Adrenal gland (tissue), 5 donors: ENCODE data around the gene COL17A1.

Experiments used
- POLR2A ChIP-seq, 2 donors: fragments of 450-650 bp; IDR thresholded peaks; one replicate each; pipeline ENCODE4 v1.6.1; 2017; ENCODE audit warnings: antibody characterized with exemption in 2 of 2, mild to moderate bottlenecking in 2 of 2, moderate library complexity in 1 of 2
- TF ChIP-seq, protein P1 (sequence below), 6 experiments: fragments of 450-650 bp in 4 of 6; fragments of 200-600 bp in 2 of 6; sonication (generic) in 1 of 6; IDR thresholded peaks; 1 replicate in 5 of 6; 2 replicates in 1 of 6; pipeline versions ENCODE4 v1.5.1 to v1.8.0; 2016 to 2021; ENCODE audit warnings: antibody characterized with exemption in 6 of 6, mild to moderate bottlenecking in 2 of 6, moderate library complexity in 1 of 6
- donor health status: DM: no; HTN: no; CAD: no.

DNA sequence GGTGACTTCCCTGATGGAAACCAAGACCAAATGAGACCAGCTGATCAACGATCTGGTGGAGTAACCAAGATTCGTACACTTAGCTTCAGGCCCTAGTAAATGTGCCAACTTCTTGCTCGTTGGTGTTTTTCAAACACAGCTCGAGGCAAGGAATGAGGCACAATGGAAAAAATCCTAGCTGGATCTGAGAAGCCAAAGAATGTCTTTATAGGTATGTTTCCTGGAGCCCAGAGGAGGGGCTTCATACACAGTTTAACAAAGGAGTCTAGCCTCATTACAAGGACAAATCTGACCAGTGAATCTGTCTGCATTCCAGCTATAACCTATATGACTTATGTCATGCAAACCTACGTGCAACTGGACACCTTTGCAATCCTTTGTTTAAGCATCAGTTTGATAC is 3.7 kb downstream of the COL17A1 start:
- TF ChIP-seq, protein P1, sequence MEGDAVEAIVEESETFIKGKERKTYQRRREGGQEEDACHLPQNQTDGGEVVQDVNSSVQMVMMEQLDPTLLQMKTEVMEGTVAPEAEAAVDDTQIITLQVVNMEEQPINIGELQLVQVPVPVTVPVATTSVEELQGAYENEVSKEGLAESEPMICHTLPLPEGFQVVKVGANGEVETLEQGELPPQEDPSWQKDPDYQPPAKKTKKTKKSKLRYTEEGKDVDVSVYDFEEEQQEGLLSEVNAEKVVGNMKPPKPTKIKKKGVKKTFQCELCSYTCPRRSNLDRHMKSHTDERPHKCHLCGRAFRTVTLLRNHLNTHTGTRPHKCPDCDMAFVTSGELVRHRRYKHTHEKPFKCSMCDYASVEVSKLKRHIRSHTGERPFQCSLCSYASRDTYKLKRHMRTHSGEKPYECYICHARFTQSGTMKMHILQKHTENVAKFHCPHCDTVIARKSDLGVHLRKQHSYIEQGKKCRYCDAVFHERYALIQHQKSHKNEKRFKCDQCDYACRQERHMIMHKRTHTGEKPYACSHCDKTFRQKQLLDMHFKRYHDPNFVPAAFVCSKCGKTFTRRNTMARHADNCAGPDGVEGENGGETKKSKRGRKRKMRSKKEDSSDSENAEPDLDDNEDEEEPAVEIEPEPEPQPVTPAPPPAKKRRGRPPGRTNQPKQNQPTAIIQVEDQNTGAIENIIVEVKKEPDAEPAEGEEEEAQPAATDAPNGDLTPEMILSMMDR (IDR thresholded peaks at IDR 0.05), result no peak
- TF ChIP-seq POLR2A (IDR thresholded peaks at IDR 0.05), result no peak
